ENCODE results near the gene ARPP19.
"Not testable (repeated sequence)": the region's sequence is repeated elsewhere in the genome, so short reads cannot be mapped to it uniquely, and the experiment has no call there.

Gene ARPP19

GRCh38 chr15:52568601-52569585, at the start of gene ARPP19:
TSS of gene ARPP19 (minus strand) at chr15:52569030. CDS start at chr15:52568892, 138 bp downstream.
- DNase-seq (ENCODE audit: low read depth): peak; percentile 74

- no peak for DNase-seq (ENCODE audit: low read depth)
Measured at GRCh38 chr15:52617026-52617425, 48.2 kb upstream of the ARPP19 start.

- DNase-seq (ENCODE audit: low read depth): no peak
Measured at GRCh38 chr15:52615302-52615701, 46.5 kb upstream of the ARPP19 start.

- DNase-seq (ENCODE audit: low read depth): no peak
Measured at GRCh38 chr15:52609593-52609992, 40.8 kb upstream of the ARPP19 start.

GRCh38 chr15:52584414-52584813, 15.6 kb upstream of the ARPP19 start:
- DNase-seq (ENCODE audit: low read depth): no peak

- no peak for DNase-seq (ENCODE audit: low read depth)
Measured at GRCh38 chr15:52579852-52580251, 11.0 kb upstream of the ARPP19 start.

GRCh38 chr15:52576692-52577091, 7.9 kb upstream of the ARPP19 start:
- no peak for DNase-seq (ENCODE audit: low read depth)

GRCh38 chr15:52575573-52575972, 6.7 kb upstream of the ARPP19 start:
- DNase-seq (ENCODE audit: low read depth): not testable (repeated sequence)

GRCh38 chr15:52575072-52575471, 6.2 kb upstream of the ARPP19 start:
- no peak for DNase-seq (ENCODE audit: low read depth)

GRCh38 chr15:52574623-52575022, 5.8 kb upstream of the ARPP19 start:
- DNase-seq (ENCODE audit: low read depth): not testable (repeated sequence)

GRCh38 chr15:52567871-52568600, 794 bp downstream of the ARPP19 start:
- DNase-seq (ENCODE audit: low read depth): no peak

GRCh38 chr15:52566889-52567288, 1.9 kb downstream of the ARPP19 start:
- no peak for DNase-seq (ENCODE audit: low read depth)

- DNase-seq (ENCODE audit: low read depth): peak; percentile 9
Measured at GRCh38 chr15:52565417-52566358, 3.1 kb downstream of the ARPP19 start.

GRCh38 chr15:52563501-52564060, 5.2 kb downstream of the ARPP19 start:
- DNase-seq (ENCODE audit: low read depth): no peak

- peak; percentile 13 for DNase-seq (ENCODE audit: low read depth)
Measured at GRCh38 chr15:52559575-52559974, 9.3 kb downstream of the ARPP19 start.

GRCh38 chr15:52559022-52559421, 9.8 kb downstream of the ARPP19 start:
- DNase-seq (ENCODE audit: low read depth): no peak

- DNase-seq (ENCODE audit: low read depth): peak; percentile 50
Measured at GRCh38 chr15:52558196-52558595, 10.6 kb downstream of the ARPP19 start.

GRCh38 chr15:52557274-52557641, 11.6 kb downstream of the ARPP19 start:
- DNase-seq (ENCODE audit: low read depth): peak; percentile 19

- DNase-seq (ENCODE audit: low read depth): no peak
Measured at GRCh38 chr15:52556524-52557273, 12.1 kb downstream of the ARPP19 start.

- DNase-seq (ENCODE audit: low read depth): no peak
Measured at GRCh38 chr15:52552303-52552702, 16.5 kb downstream of the ARPP19 start.

GRCh38 chr15:52551762-52552161, 17.1 kb downstream of the ARPP19 start:
- DNase-seq (ENCODE audit: low read depth): no peak
